Memory B cell (primary cell): ENCODE results near the gene STARD3NL.

Experiments used
- ATAC-seq: fragments of 150-1000 bp; cut with Tn5 transposase; 2 replicates; pipeline ENCODE4 v1.10.0; 2021; ENCODE audit warnings: low read depth, mild to moderate bottlenecking, moderate library complexity
- DNase-seq, 2 donors: peaks; one replicate each; pipeline ENCODE4 v3.0.0; 2022; ENCODE audit warnings: low spot score in 2 of 2
- H3K27ac Mint-ChIP-seq: one replicate; pipeline ENCODE4 v1.8.0; 2022; ENCODE audit warnings: mild to moderate bottlenecking, moderate library complexity, mixed read lengths
- H3K27me3 Mint-ChIP-seq: one replicate; pipeline ENCODE4 v1.8.0; 2022; ENCODE audit warnings: mixed read lengths
- H3K36me3 Mint-ChIP-seq: one replicate; pipeline ENCODE4 v1.8.0; 2022; ENCODE audit warnings: mild to moderate bottlenecking, mixed read lengths
- H3K4me1 Mint-ChIP-seq: one replicate; pipeline ENCODE4 v1.8.0; 2022; ENCODE audit warnings: mixed read lengths
- H3K4me3 Mint-ChIP-seq: one replicate; pipeline ENCODE4 v1.8.0; 2022; ENCODE audit warnings: mild to moderate bottlenecking, moderate library complexity, mixed read lengths
- H3K9me3 Mint-ChIP-seq: one replicate; pipeline ENCODE4 v1.8.0; 2022; ENCODE audit warnings: mixed read lengths

The STARD3NL gene

GRCh38 chr7:38274927-38275620 is 97.0 kb downstream of the STARD3NL start:
- ATAC-seq (no peak), DNase-seq (no peak)
- H3K9me3 Mint-ChIP-seq = no peaks in the 10 kb centered on the region
- no peak overlapping the region for H3K4me3 Mint-ChIP-seq
- no peak overlapping the region for H3K27ac Mint-ChIP-seq
- no peaks in the 10 kb centered on the region for H3K27me3 Mint-ChIP-seq
- no peaks in the 10 kb centered on the region for H3K4me1 Mint-ChIP-seq
- H3K36me3 Mint-ChIP-seq = no peaks in the 10 kb centered on the region

DNA sequence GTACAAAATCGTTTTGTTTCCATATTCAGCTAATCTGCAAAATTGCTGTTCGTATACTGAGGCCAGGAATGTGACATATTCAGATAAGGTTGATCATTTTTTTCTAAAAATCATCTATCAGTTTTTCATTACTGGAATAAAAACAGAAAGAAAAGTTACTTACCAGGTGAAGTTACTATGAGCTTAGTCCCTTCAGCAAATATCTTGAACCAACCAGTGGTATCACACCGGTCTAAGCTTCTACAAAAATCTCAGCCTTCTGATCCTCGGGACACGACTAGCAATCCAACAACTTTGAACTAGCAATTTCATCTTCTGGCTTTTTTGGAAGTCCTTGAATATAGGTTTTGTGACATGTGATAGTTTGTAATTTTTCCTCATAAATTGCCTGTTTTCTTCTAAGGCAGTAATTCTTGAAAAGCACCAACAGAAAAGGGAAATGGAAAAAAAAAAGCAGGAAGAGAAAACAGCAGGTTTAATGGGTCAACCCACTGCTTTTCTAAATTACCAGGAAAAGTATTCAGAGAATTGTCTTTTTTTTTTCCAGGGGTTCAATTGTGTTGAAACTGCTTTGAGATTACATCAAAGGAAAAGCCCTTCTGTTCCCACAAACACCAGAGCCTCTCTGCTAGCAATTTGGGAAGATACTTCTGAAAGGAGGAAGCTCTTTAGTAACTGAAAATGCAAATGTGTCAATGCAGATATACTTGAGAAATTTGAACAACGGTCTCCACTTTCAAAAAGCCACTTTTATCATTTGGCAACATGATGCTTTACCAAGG is 98.2 kb downstream of the STARD3NL start:
- ATAC-seq = no peak
- no peaks in the 10 kb centered on the region for H3K27me3 Mint-ChIP-seq
- no peaks in the 10 kb centered on the region for H3K4me1 Mint-ChIP-seq
- no peaks in the 10 kb centered on the region for H3K36me3 Mint-ChIP-seq
- H3K27ac Mint-ChIP-seq = no peak overlapping the region
- H3K4me3 Mint-ChIP-seq = no peak overlapping the region
- DNase-seq = no peak
- H3K9me3 Mint-ChIP-seq = no peaks in the 10 kb centered on the region

DNA sequence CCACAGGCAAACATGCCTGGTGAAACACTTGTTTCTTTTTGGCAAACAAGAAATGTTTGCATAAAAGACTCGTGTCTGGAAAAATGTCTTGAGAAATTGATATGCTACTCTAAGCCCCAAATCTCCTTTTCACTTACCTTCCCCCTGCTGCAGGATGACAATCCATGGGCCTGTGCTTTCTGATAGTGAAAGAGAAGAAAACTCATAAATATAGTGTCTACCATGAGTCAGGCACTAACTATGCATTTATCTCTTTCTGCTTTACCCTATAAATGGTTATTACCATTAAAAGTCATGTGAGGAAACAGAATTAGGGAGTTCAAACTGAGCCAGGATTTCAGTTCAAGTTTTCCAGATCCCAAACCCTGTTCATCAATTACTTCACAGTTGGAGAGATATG is 102.0 kb downstream of the STARD3NL start:
- DNase-seq (no peak), ATAC-seq (no peak)
- no peak overlapping the region for H3K27ac Mint-ChIP-seq
- peaks cover 2% of the 10 kb centered on the region for H3K4me1 Mint-ChIP-seq
- H3K36me3 Mint-ChIP-seq = no peaks in the 10 kb centered on the region
- H3K27me3 Mint-ChIP-seq = peaks cover 5% of the 10 kb centered on the region
- H3K4me3 Mint-ChIP-seq = no peak overlapping the region
- no peaks in the 10 kb centered on the region for H3K9me3 Mint-ChIP-seq
